H9 (cell line): Measurements from ENCODE around the gene DNAJC15. TPM values are rescaled to one million over a fixed set of nuclear protein-coding genes. Genes with fewer than 3 reads are reported as not detected.

Experiments used
- DNase-seq: peaks from one replicate; pipeline ENCODE4 v3.0.0-alpha.2; 2017
- H2AFZ ChIP-seq: one replicate; pipeline ENCODE4 v1.6.1; 2013; ENCODE audit warnings: mild to moderate bottlenecking, low read length, control low read depth, moderate library complexity
- H2AK5ac ChIP-seq: 2 replicates; pipeline ENCODE4 v1.6.1; 2013; ENCODE audit warnings: low read length, control low read depth, mixed read lengths; ENCODE audit not compliant: insufficient read length
- H2BK120ac ChIP-seq: one replicate; pipeline ENCODE4 v1.6.1; 2013; ENCODE audit warnings: low read depth, mild to moderate bottlenecking, low read length, control low read depth, inconsistent platforms; ENCODE audit not compliant: poor library complexity, severe bottlenecking
- H2BK12ac ChIP-seq: 2 replicates; pipeline ENCODE4 v1.6.1; 2013; ENCODE audit warnings: low read length, control low read depth, mixed read lengths, low read depth; ENCODE audit not compliant: insufficient read length
- H2BK15ac ChIP-seq: 2 replicates; pipeline ENCODE4 v1.6.1; 2013; ENCODE audit warnings: low read depth, low read length, control low read depth
- H2BK20ac ChIP-seq: one replicate; pipeline ENCODE4 v1.6.1; 2013; ENCODE audit warnings: low read depth, mild to moderate bottlenecking, low read length, control low read depth, inconsistent platforms; ENCODE audit not compliant: poor library complexity, severe bottlenecking
- H2BK5ac ChIP-seq: 2 replicates; pipeline ENCODE4 v1.6.1; 2013; ENCODE audit warnings: low read length, control low read depth, mixed read lengths; ENCODE audit not compliant: insufficient read length
- H3K14ac ChIP-seq: 2 replicates; pipeline ENCODE4 v1.6.1; 2013; ENCODE audit warnings: low read length, control low read depth; ENCODE audit not compliant: insufficient read depth
- H3K18ac ChIP-seq: 2 replicates; pipeline ENCODE4 v1.6.1; 2013; ENCODE audit warnings: low read depth, mild to moderate bottlenecking, mixed read lengths, low read length, control low read depth; ENCODE audit not compliant: insufficient read length
- H3K23ac ChIP-seq: 2 replicates; pipeline ENCODE4 v1.6.1; 2013; ENCODE audit warnings: low read length, control low read depth, mixed read lengths, low read depth; ENCODE audit not compliant: insufficient read length
- H3K23me2 ChIP-seq: 2 replicates; pipeline ENCODE4 v1.6.1; 2013; ENCODE audit warnings: low read depth, mild to moderate bottlenecking, mixed read lengths, low read length, control low read depth; ENCODE audit not compliant: insufficient read length, poor library complexity, severe bottlenecking
- H3K27ac ChIP-seq: 2 replicates; pipeline ENCODE4 v1.5.1; 2013; ENCODE audit warnings: low read length, control low read depth, mixed read lengths, low read depth; ENCODE audit not compliant: insufficient read length
- H3K27me3 ChIP-seq: 2 replicates; pipeline ENCODE4 v1.6.1; 2013; ENCODE audit warnings: low read length, control low read depth, inconsistent platforms; ENCODE audit not compliant: insufficient read depth
- H3K4ac ChIP-seq: 2 replicates; pipeline ENCODE4 v1.6.1; 2013; ENCODE audit warnings: low read depth, mild to moderate bottlenecking, control low read depth, inconsistent platforms, low read length, moderate library complexity
- H3K4me1 ChIP-seq: 2 replicates; pipeline ENCODE4 v1.6.1; 2013; ENCODE audit warnings: low read length, control low read depth, inconsistent platforms; ENCODE audit not compliant: insufficient read depth
- H3K4me2 ChIP-seq: 2 replicates; pipeline ENCODE4 v1.6.1; 2013; ENCODE audit warnings: low read length, control low read depth, mixed read lengths; ENCODE audit not compliant: insufficient read length, insufficient read depth
- H3K56ac ChIP-seq: 2 replicates; pipeline ENCODE4 v1.6.1; 2013; ENCODE audit warnings: low read depth, mild to moderate bottlenecking, mixed read lengths, low read length, control low read depth; ENCODE audit not compliant: insufficient read length
- H3K79me1 ChIP-seq: 2 replicates; pipeline ENCODE4 v1.6.1; 2013; ENCODE audit warnings: low read depth, mild to moderate bottlenecking, moderate library complexity, low read length, control low read depth, inconsistent platforms; ENCODE audit not compliant: insufficient read depth, poor library complexity, severe bottlenecking
- H3K79me2 ChIP-seq: 2 replicates; pipeline ENCODE4 v1.6.1; 2013; ENCODE audit warnings: low read length, control low read depth, inconsistent platforms; ENCODE audit not compliant: insufficient read depth
- H3K9ac ChIP-seq: 2 replicates; pipeline ENCODE4 v1.6.1; 2013; ENCODE audit warnings: low read length, control low read depth, mixed read lengths; ENCODE audit not compliant: insufficient read length; ENCODE audit errors: extremely low read depth
- H3K9me3 ChIP-seq: one replicate; pipeline ENCODE4 v1.6.1; 2013; ENCODE audit warnings: low read depth, low read length, inconsistent platforms; ENCODE audit not compliant: control insufficient read depth
- H3T11ph ChIP-seq: one replicate; pipeline ENCODE4 v1.6.1; 2013; ENCODE audit warnings: mild to moderate bottlenecking, low read length, control low read depth, inconsistent platforms
- H4K20me1 ChIP-seq: one replicate; pipeline ENCODE4 v1.6.1; 2013; ENCODE audit not compliant: control insufficient read depth, insufficient read length, insufficient read depth
- H4K5ac ChIP-seq: 2 replicates; pipeline ENCODE4 v1.6.1; 2013; ENCODE audit warnings: low read depth, mild to moderate bottlenecking, mixed read lengths, low read length, control low read depth; ENCODE audit not compliant: insufficient read length
- H4K8ac ChIP-seq: replicated peaks from 2 replicates; pipeline ENCODE4 v1.6.1; 2013; ENCODE audit warnings: low read length, control low read depth, mixed read lengths, low read depth; ENCODE audit not compliant: insufficient read length
- H4K91ac ChIP-seq: 2 replicates; pipeline ENCODE4 v1.6.1; 2013; ENCODE audit warnings: low read depth, mild to moderate bottlenecking, moderate library complexity, mixed read lengths, low read length, control low read depth; ENCODE audit not compliant: insufficient read length
- H3K27ac Mint-ChIP-seq, 3 experiments: 2 replicates in 2 of 3; 3 replicates in 1 of 3; pipeline ENCODE4 v1.8.0; 2020 to 2021; ENCODE audit warnings: mixed read lengths in 3 of 3, mild to moderate bottlenecking in 1 of 3, moderate library complexity in 1 of 3
- H3K27me3 Mint-ChIP-seq: 2 replicates; pipeline ENCODE4 v1.8.0; 2021; ENCODE audit warnings: low read depth, mild to moderate bottlenecking, moderate library complexity, mixed read lengths
- H3K36me3 Mint-ChIP-seq, 3 experiments: 2 replicates in 2 of 3; 3 replicates in 1 of 3; pipeline ENCODE4 v1.8.0; 2020 to 2021; ENCODE audit warnings: low read depth in 3 of 3, mixed read lengths in 3 of 3; ENCODE audit not compliant: insufficient read depth in 1 of 3
- H3K4me1 Mint-ChIP-seq, 2 experiments: 2 replicates each; pipeline ENCODE4 v1.8.0; 2020; ENCODE audit warnings: mixed read lengths in 2 of 2
- H3K4me3 Mint-ChIP-seq, 2 experiments: 2 replicates in 1 of 2; 3 replicates in 1 of 2; pipeline ENCODE4 v1.8.0; 2020 to 2021; ENCODE audit warnings: mild to moderate bottlenecking in 2 of 2, mixed read lengths in 2 of 2, moderate library complexity in 1 of 2
- H3K9me3 Mint-ChIP-seq, 2 experiments: 2 replicates in 1 of 2; 3 replicates in 1 of 2; pipeline ENCODE4 v1.8.0; 2020; ENCODE audit warnings: mild to moderate bottlenecking in 2 of 2, mixed read lengths in 2 of 2, moderate library complexity in 1 of 2
- CTCF ChIP-seq: fragments of 200-600 bp; sonication (generic); conservative IDR thresholded peaks from 3 replicates; pipeline ENCODE4 v1.8.0; 2021; ENCODE audit warnings: antibody characterized with exemption, mild to moderate bottlenecking
- WGBS: extraction: QIAGEN DNeasy Blood & Tissue Kit; methylation state at CpG from one replicate; pipeline ENCODE4 v1.1.7; 2013; ENCODE audit warnings: missing lambda C conversion rate, low lambda C conversion rate, mixed read lengths; ENCODE audit not compliant: insufficient read length; ENCODE audit errors: extremely low coverage; 5-methylcytosine and 5-hydroxymethylcytosine counted together
- total RNA-seq: library from RNA; stranded (reverse); gene quantifications from 2 replicates; pipeline ENCODE4 v1.2.1, GENCODE V29; 2021

The DNAJC15 gene
- total RNA-seq, 1 experiment from 2014 or later: 13.4 TPM

DNA sequence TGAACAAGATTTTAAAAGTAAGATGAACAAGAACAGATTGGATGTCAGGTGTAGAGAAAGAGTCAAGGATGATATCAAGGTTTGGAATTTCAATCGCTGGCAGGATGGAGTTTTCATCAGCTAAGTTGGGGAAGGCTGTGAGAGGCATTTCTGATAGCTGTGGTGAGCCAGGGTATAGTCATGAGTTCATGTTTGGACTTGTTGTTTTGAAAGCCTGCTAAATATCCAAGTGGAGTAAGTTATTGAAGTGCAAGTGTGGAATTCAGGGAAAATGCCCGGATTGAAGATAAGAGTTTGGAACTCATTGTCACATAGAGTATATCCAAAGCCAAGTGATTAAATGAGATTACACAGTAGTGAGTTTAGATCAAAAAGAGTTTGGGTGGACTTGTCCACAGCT is 20.4 kb upstream of the DNAJC15 start:
- Histone ChIP-seq H2BK15ac (no peak overlapping the region), H4K91ac (no peak overlapping the region), H3K79me2 (no peaks in the 10 kb centered on the region), H3K27ac (no peak overlapping the region), H2AK5ac (no peak overlapping the region), H3K9me3 (no peaks in the 10 kb centered on the region), H4K5ac (no peak overlapping the region), H3K27me3 (no peaks in the 10 kb centered on the region), H2AFZ (no peak overlapping the region), H3K23ac (no peak overlapping the region), H2BK5ac (no peak overlapping the region), H3K4ac (no peak overlapping the region), H3K18ac (no peak overlapping the region), H3K4me1 (no peaks in the 10 kb centered on the region), H3K9ac (no peak overlapping the region), H3T11ph (no peak overlapping the region), H2BK20ac (no peak overlapping the region), H3K4me2 (no peak overlapping the region), H3K79me1 (no peaks in the 10 kb centered on the region), H2BK12ac (no peak overlapping the region), H4K20me1 (no peaks in the 10 kb centered on the region), H2BK120ac (no peak overlapping the region), H3K14ac (no peak overlapping the region), H3K56ac (no peak overlapping the region), H3K23me2 (no peaks in the 10 kb centered on the region), H4K8ac (no peak overlapping the region)
- H3K9me3 Mint-ChIP-seq: no peaks in the 10 kb centered on the region
- no peak overlapping the region for H3K4me3 Mint-ChIP-seq
- no peaks in the 10 kb centered on the region for H3K36me3 Mint-ChIP-seq
- peaks cover 16 to 20% of the 10 kb centered on the region in 2 experiments for H3K4me1 Mint-ChIP-seq
- TF ChIP-seq CTCF: no peak
- H3K27me3 Mint-ChIP-seq: no peaks in the 10 kb centered on the region
- H3K27ac Mint-ChIP-seq: no peak overlapping the region
- no CpG with 5 or more reads among the region's 2 CpGs for WGBS
- no peak for DNase-seq
